Measurements from ENCODE around the gene TMEM50B. TPM values are rescaled to one million over a fixed set of nuclear protein-coding genes. Genes with fewer than 3 reads are reported as not detected.

The TMEM50B gene
- total RNA-seq, 2 donors from 2014 or later, result 29.0 to 50.1 TPM

DNA sequence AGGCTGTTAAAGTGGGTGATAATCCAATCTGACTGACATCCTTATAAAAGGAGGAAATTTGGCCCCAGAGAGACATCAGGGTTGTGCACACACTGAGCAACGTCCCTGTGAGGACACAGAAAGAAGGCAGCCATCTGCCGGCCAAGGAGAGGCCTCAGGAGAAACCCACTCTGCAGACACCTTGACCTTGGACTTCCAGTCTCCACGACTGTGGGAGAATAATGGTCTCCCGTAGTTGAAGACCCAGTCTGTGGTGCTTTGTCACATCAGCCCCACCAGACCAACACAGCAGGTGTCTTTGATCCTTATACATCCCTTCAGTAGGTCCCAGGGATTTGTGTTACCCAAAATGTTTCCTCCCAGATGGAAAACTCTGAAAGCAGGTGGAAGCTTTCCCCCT lies 16.0 kb upstream of the TMEM50B start:
- Histone ChIP-seq H3K4me1 (no peaks in the 10 kb centered on the region), H3K4me3 (no peak overlapping the region), H3K27me3 (no peaks in the 10 kb centered on the region), H3K9me3 (no peaks in the 10 kb centered on the region), H3K9ac (ENCODE audit: low read depth in 2 of 2, low read length in 2 of 2) (no peak overlapping the region), H3K27ac (no peak overlapping the region), H3K36me3 (no peaks in the 10 kb centered on the region)
- DNase-seq, result no peak
- intact Hi-C loops (cut with DNase I), result no loop called here
- no peak for TF ChIP-seq CTCF (IDR thresholded peaks at IDR 0.05)

DNA sequence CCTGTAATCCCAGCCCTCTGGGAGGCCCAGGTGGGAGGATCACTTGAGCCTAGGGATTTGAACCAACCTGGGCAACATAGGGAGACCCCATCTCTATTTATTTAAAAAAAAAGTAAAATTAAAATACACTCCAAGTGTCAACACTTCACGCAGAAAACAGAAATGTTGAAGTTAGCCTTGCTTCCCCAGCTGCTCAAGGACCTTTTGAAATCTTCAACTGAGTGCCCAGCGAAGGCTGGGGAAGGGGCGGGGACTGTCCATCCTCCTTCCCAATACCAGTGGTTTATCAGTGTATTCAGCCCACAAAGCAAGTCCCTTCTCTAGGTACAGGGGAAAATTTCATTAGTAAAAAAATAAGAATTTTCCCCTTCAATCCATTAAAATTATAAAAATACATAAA lies 14.0 kb upstream of the TMEM50B start:
- no peak for TF ChIP-seq CTCF (IDR thresholded peaks at IDR 0.05)
- intact Hi-C loops (cut with DNase I), result no loop called here
- no peak overlapping the region for H3K9ac ChIP-seq (ENCODE audit: low read depth in 2 of 2, low read length in 2 of 2)

GRCh38 chr21:33492571-33492970 lies 12.8 kb upstream of the TMEM50B start:
- intact Hi-C loops (cut with DNase I), result no loop called here
- H3K4me3 ChIP-seq, result no peak overlapping the region
- no peaks in the 10 kb centered on the region for H3K27me3 ChIP-seq
- TF ChIP-seq CTCF (IDR thresholded peaks at IDR 0.05), result no peak
- H3K36me3 ChIP-seq, result no peaks in the 10 kb centered on the region
- H3K27ac ChIP-seq, result no peak overlapping the region
- no peak overlapping the region for H3K9ac ChIP-seq (ENCODE audit: low read depth in 2 of 2, low read length in 2 of 2)
- no peaks in the 10 kb centered on the region for H3K4me1 ChIP-seq
- DNase-seq, result no peak
- no peaks in the 10 kb centered on the region for H3K9me3 ChIP-seq

More for the DNA sequence above, 14.0 kb upstream of the TMEM50B start:
- Histone ChIP-seq H3K27me3 (no peaks in the 10 kb centered on the region), H3K4me3 (no peak overlapping the region), H3K4me1 (no peaks in the 10 kb centered on the region), H3K27ac (no peak overlapping the region), H3K36me3 (no peaks in the 10 kb centered on the region), H3K9me3 (no peaks in the 10 kb centered on the region)
- DNase-seq, result no peak

GRCh38 chr21:33491373-33492102 lies 11.8 kb upstream of the TMEM50B start, which contains the start of gene DNAJC28:
TSS of gene DNAJC28 (minus strand) at chr21:33491716. CDS start at chr21:33489393, 2,323 bp downstream.
- TF ChIP-seq CTCF (IDR thresholded peaks at IDR 0.05), result no peak
- intact Hi-C loops (cut with DNase I), result no loop called here

GRCh38 chr21:33490991-33491372 lies 11.2 kb upstream of the TMEM50B start:
- Histone ChIP-seq H3K4me3 (peak overlapping the region; percentile 54), H3K27me3 (no peaks in the 10 kb centered on the region), H3K27ac (peak overlapping the region; percentile 32), H3K9ac (ENCODE audit: low read depth in 2 of 2, low read length in 2 of 2) (peak overlapping the region; percentile 6 to 91), H3K4me1 (no peaks in the 10 kb centered on the region), H3K9me3 (no peaks in the 10 kb centered on the region), H3K36me3 (no peaks in the 10 kb centered on the region)
- peak; percentile 26 for DNase-seq
- no peak for TF ChIP-seq CTCF (IDR thresholded peaks at IDR 0.05)
- intact Hi-C loops (cut with DNase I), result no loop called here

More at GRCh38 chr21:33491373-33492102, 11.8 kb upstream of the TMEM50B start, which contains the start of gene DNAJC28:
- peak; percentile 95 for DNase-seq
- Histone ChIP-seq H3K4me1 (no peaks in the 10 kb centered on the region), H3K27me3 (no peaks in the 10 kb centered on the region), H3K4me3 (peak within 1 kb of the TSS; percentile 54), H3K9ac (ENCODE audit: low read depth in 2 of 2, low read length in 2 of 2) (peak within 1 kb of the TSS; percentile 6 to 91), H3K27ac (peak within 1 kb of the TSS; percentile 32), H3K36me3 (no peaks in the 10 kb centered on the region), H3K9me3 (no peaks in the 10 kb centered on the region)
